ENCODE data around the gene WDR90. TPM values are rescaled to one million over a fixed set of nuclear protein-coding genes. Genes with fewer than 3 reads are reported as not detected.

The WDR90 gene
- total RNA-seq, 4 donors from 2014 or later, result 26.9 to 83.7 (median 54.1) TPM

GRCh38 chr16:652454-653305, 3.5 kb downstream of the WDR90 start:
- 73 to 80% methylated on average over 18 to 26 of the region's 28 CpGs for WGBS, 2 donors
- Histone ChIP-seq H3K27ac (no peak overlapping the region), H3K9me3 (no peaks in the 10 kb centered on the region), H3K4me1 (peaks cover 0 to 21% (median 10%) of the 10 kb centered on the region in 4 donors), H3K4me3 (no peak overlapping the region), H3K36me3 (peaks cover 0 to 60% (median 0%) of the 10 kb centered on the region in 3 donors), H3K27me3 (no peaks in the 10 kb centered on the region)
- no peak for TF ChIP-seq EP300 (IDR thresholded peaks at IDR 0.05)
- no peak for TF ChIP-seq POLR2A (IDR thresholded peaks at IDR 0.05)
- TF ChIP-seq CTCF (IDR thresholded peaks at IDR 0.05), result no peak
- no peak for DNase-seq (ENCODE audit: low spot score in 2 of 2)

GRCh38 chr16:654034-654433, 4.9 kb downstream of the WDR90 start:
- DNase-seq (ENCODE audit: low spot score in 2 of 2), result no peak
- Histone ChIP-seq H3K36me3 (peaks cover 0 to 74% (median 0%) of the 10 kb centered on the region in 3 donors), H3K4me1 (peaks cover 0 to 12% (median 7%) of the 10 kb centered on the region in 4 donors), H3K4me3 (no peak overlapping the region), H3K27me3 (no peaks in the 10 kb centered on the region), H3K27ac (no peak overlapping the region), H3K9me3 (no peaks in the 10 kb centered on the region)
- TF ChIP-seq POLR2A (IDR thresholded peaks at IDR 0.05), result no peak
- no peak for TF ChIP-seq EP300 (IDR thresholded peaks at IDR 0.05)
- no peak for TF ChIP-seq CTCF (IDR thresholded peaks at IDR 0.05)
- 85 to 88% methylated on average over 12 of the region's 12 CpGs for WGBS, 2 donors

GRCh38 chr16:657487-657886, 8.3 kb downstream of the WDR90 start:
- peaks cover 0 to 16% (median 14%) of the 10 kb centered on the region in 4 donors for H3K4me1 ChIP-seq
- TF ChIP-seq POLR2A (IDR thresholded peaks at IDR 0.05) (no peak), EP300 (IDR thresholded peaks at IDR 0.05) (no peak), CTCF (IDR thresholded peaks at IDR 0.05) (no peak)
- H3K27me3 ChIP-seq, result no peaks in the 10 kb centered on the region
- H3K9me3 ChIP-seq, result no peaks in the 10 kb centered on the region
- H3K27ac ChIP-seq, result no peak overlapping the region
- peaks cover 0 to 71% (median 0%) of the 10 kb centered on the region in 3 donors for H3K36me3 ChIP-seq
- no peak overlapping the region for H3K4me3 ChIP-seq
- no peak for DNase-seq (ENCODE audit: low spot score in 2 of 2)
- 94 to 95% methylated on average over 9 to 15 of the region's 22 CpGs for WGBS, 2 donors

GRCh38 chr16:658679-659571, 9.8 kb downstream of the WDR90 start:
- no peaks in the 10 kb centered on the region for H3K27me3 ChIP-seq
- no peaks in the 10 kb centered on the region for H3K9me3 ChIP-seq
- no peak overlapping the region for H3K27ac ChIP-seq
- 90 to 91% methylated on average over 27 to 29 of the region's 35 CpGs for WGBS, 2 donors
- TF ChIP-seq EP300 (IDR thresholded peaks at IDR 0.05) (no peak), CTCF (IDR thresholded peaks at IDR 0.05) (no peak), POLR2A (IDR thresholded peaks at IDR 0.05) (no peak)
- H3K36me3 ChIP-seq, result peaks cover 0 to 57% (median 0%) of the 10 kb centered on the region in 3 donors
- H3K4me3 ChIP-seq, result no peak overlapping the region
- no peak for DNase-seq (ENCODE audit: low spot score in 2 of 2)
- H3K4me1 ChIP-seq, result peaks cover 0 to 16% (median 14%) of the 10 kb centered on the region in 4 donors
